Measurements from ENCODE around the gene RPL37A. TPM values are rescaled to one million over a fixed set of nuclear protein-coding genes. Genes with fewer than 3 reads are reported as not detected.
A peak's percentile ranks its signal among the peaks of the same experiment; 100 is the strongest.

Gene RPL37A
- polyA plus RNA-seq, 3 donors: 1,504 to 1,660 (median 1,597) TPM

GRCh38 chr2:216478791-216479190 is 19.9 kb upstream of the RPL37A start:
- intact Hi-C loops (cut with micrococcal nuclease): no loop called here
- Histone ChIP-seq H3K4me1 (ENCODE audit: control insufficient read depth in 1 of 2, insufficient read depth in 2 of 2, low read length in 2 of 2) (peaks cover 45% of the 10 kb centered on the region in 2 donors), H3K4me2 (replicated peaks; ENCODE audit: extremely low read depth, low read length, poor library complexity, severe bottlenecking) (no peak overlapping the region), H3K4me3 (replicated peaks in 1 of 3; ENCODE audit: low read depth in 2 of 3, low read length in 3 of 3) (no peak overlapping the region), H3K79me2 (ENCODE audit: insufficient read depth, low read length) (no peaks in the 10 kb centered on the region), H3K9ac (ENCODE audit: insufficient read depth, low read length, poor library complexity, severe bottlenecking) (no peak overlapping the region), H3K36me3 (replicated peaks in 1 of 2; ENCODE audit: control insufficient read depth in 1 of 2, insufficient read depth in 2 of 2, low read length in 2 of 2) (peaks cover 6 to 34% of the 10 kb centered on the region in 2 donors), H2AFZ (ENCODE audit: insufficient read depth, low read depth, low read length, poor library complexity, severe bottlenecking) (no peak overlapping the region), H3K27ac (ENCODE audit: low read depth in 1 of 2, low read length in 2 of 2) (no peak overlapping the region), H4K20me1 (ENCODE audit: insufficient read depth, low read length) (no peaks in the 10 kb centered on the region), H3K9me3 (replicated peaks in 1 of 2; ENCODE audit: control insufficient read depth in 1 of 2, insufficient read depth in 1 of 2, low read length in 2 of 2) (no peaks in the 10 kb centered on the region), H3K27me3 (ENCODE audit: control insufficient read depth in 2 of 2, insufficient read depth in 2 of 2, low read length in 2 of 2) (no peaks in the 10 kb centered on the region)
- H3K9me3 Mint-ChIP-seq: no peaks in the 10 kb centered on the region
- TF ChIP-seq CTCF (IDR thresholded peaks at IDR 0.05): no peak
- no peaks in the 10 kb centered on the region for H3K27me3 Mint-ChIP-seq (ENCODE audit: low read depth in 3 of 3)
- no peak overlapping the region for H3K4me3 Mint-ChIP-seq
- peaks cover 36 to 48% of the 10 kb centered on the region in 2 donors for H3K36me3 Mint-ChIP-seq
- WGBS (ENCODE audit: insufficient coverage): 100% methylated on average over 1 of the region's 1 CpG
- no peak for DNase-seq
- H3K27ac Mint-ChIP-seq: peak overlapping the region in 1 of 7 donors; percentile 45
- H3K4me1 Mint-ChIP-seq: peaks cover 40% of the 10 kb centered on the region

- H3K36me3 ChIP-seq (replicated peaks in 1 of 2; ENCODE audit: control insufficient read depth in 1 of 2, insufficient read depth in 2 of 2, low read length in 2 of 2): peaks cover 6 to 34% of the 10 kb centered on the region in 2 donors
- H3K27ac Mint-ChIP-seq: no peak overlapping the region
- no CpG with 5 or more reads among the region's 3 CpGs for WGBS (ENCODE audit: insufficient coverage)
These were observed 18.4 kb upstream of the RPL37A start for GRCh38 chr2:216480221-216480620.

More at GRCh38 chr2:216480221-216480620, 18.4 kb upstream of the RPL37A start:
- H3K9me3 Mint-ChIP-seq: no peaks in the 10 kb centered on the region
- Histone ChIP-seq H3K9me3 (replicated peaks in 1 of 2; ENCODE audit: control insufficient read depth in 1 of 2, insufficient read depth in 1 of 2, low read length in 2 of 2) (no peaks in the 10 kb centered on the region), H4K20me1 (ENCODE audit: insufficient read depth, low read length) (no peaks in the 10 kb centered on the region), H3K4me3 (replicated peaks in 1 of 3; ENCODE audit: low read depth in 2 of 3, low read length in 3 of 3) (no peak overlapping the region), H2AFZ (ENCODE audit: insufficient read depth, low read depth, low read length, poor library complexity, severe bottlenecking) (no peak overlapping the region), H3K4me1 (ENCODE audit: control insufficient read depth in 1 of 2, insufficient read depth in 2 of 2, low read length in 2 of 2) (peaks cover 43 to 50% of the 10 kb centered on the region in 2 donors), H3K27me3 (ENCODE audit: control insufficient read depth in 2 of 2, insufficient read depth in 2 of 2, low read length in 2 of 2) (no peaks in the 10 kb centered on the region), H3K4me2 (replicated peaks; ENCODE audit: extremely low read depth, low read length, poor library complexity, severe bottlenecking) (no peak overlapping the region), H3K27ac (ENCODE audit: low read depth in 1 of 2, low read length in 2 of 2) (no peak overlapping the region), H3K79me2 (ENCODE audit: insufficient read depth, low read length) (no peaks in the 10 kb centered on the region), H3K9ac (ENCODE audit: insufficient read depth, low read length, poor library complexity, severe bottlenecking) (no peak overlapping the region)
- peaks cover 41% of the 10 kb centered on the region for H3K4me1 Mint-ChIP-seq
- H3K27me3 Mint-ChIP-seq (ENCODE audit: low read depth in 3 of 3): no peaks in the 10 kb centered on the region
- H3K4me3 Mint-ChIP-seq: no peak overlapping the region
- intact Hi-C loops (cut with micrococcal nuclease): no loop called here
- no peak for DNase-seq
- no peak for TF ChIP-seq CTCF (IDR thresholded peaks at IDR 0.05)
- H3K36me3 Mint-ChIP-seq: peaks cover 36 to 48% of the 10 kb centered on the region in 2 donors

Measured in CD14-positive monocyte (primary cell).